Common myeloid progenitor, CD34-positive (primary cell): Measurements from ENCODE around the gene CD86.
A peak's percentile ranks its signal among the peaks of the same experiment; 100 is the strongest.

Experiments used
- CTCF ChIA-PET: fragments of 350-600 bp; sonication (Branson Sonifier 250); formaldehyde crosslinking; loops from one replicate; lab custom pipeline; 2021; ENCODE audit warnings: antibody characterized with exemption; lab: Charles Lee
- POLR2A ChIA-PET: fragments of 350-600 bp; sonication (Branson Sonifier 250); formaldehyde crosslinking; loops from one replicate; lab custom pipeline; 2021; ENCODE audit warnings: antibody characterized with exemption; lab: Charles Lee
- DNase-seq, 3 donors: peaks; one replicate each; pipeline versions ENCODE4 v3.0.0 to v3.0.0-alpha.2; 2013
- H3K27ac ChIP-seq, 2 experiments: 1 replicate in 1 of 2; 2 replicates in 1 of 2; pipeline ENCODE4 v1.7.0; 2013; ENCODE audit warnings: inconsistent platforms in 2 of 2, low read length in 2 of 2, mild to moderate bottlenecking in 2 of 2, low read depth in 1 of 2, moderate library complexity in 1 of 2; ENCODE audit not compliant: severe bottlenecking in 2 of 2, insufficient read depth in 1 of 2, poor library complexity in 1 of 2
- H3K27me3 ChIP-seq, 5 experiments: replicated peaks in 2 of 5; 1 replicate in 3 of 5; 2 replicates in 2 of 5; pipeline versions ENCODE4 v1.6.1 to v1.7.0; 2013; ENCODE audit warnings: low read length in 4 of 5, mild to moderate bottlenecking in 2 of 5, moderate library complexity in 2 of 5, inconsistent platforms in 1 of 5; ENCODE audit not compliant: insufficient read depth in 5 of 5, control insufficient read depth in 4 of 5
- H3K36me3 ChIP-seq, 4 experiments: 1 replicate in 2 of 4; 2 replicates in 2 of 4; pipeline versions ENCODE4 v1.6.1 to v1.7.0; 2013; ENCODE audit warnings: low read length in 3 of 4, control low read depth in 1 of 4, mild to moderate bottlenecking in 1 of 4; ENCODE audit not compliant: control insufficient read depth in 4 of 4, insufficient read depth in 4 of 4
- H3K4me1 ChIP-seq, 4 experiments: 1 replicate in 3 of 4; 2 replicates in 1 of 4; pipeline versions ENCODE4 v1.6.1 to v1.7.1; 2013; ENCODE audit warnings: low read length in 3 of 4, mild to moderate bottlenecking in 3 of 4, control low read depth in 1 of 4, inconsistent platforms in 1 of 4, moderate library complexity in 1 of 4; ENCODE audit not compliant: control insufficient read depth in 4 of 4, insufficient read depth in 4 of 4; ENCODE audit errors: control extremely low read depth in 1 of 4
- H3K4me3 ChIP-seq, 7 experiments: 1 replicate in 4 of 7; 2 replicates in 3 of 7; pipeline versions ENCODE4 v1.5.1 to v1.7.0; 2013; ENCODE audit warnings: mild to moderate bottlenecking in 7 of 7, low read length in 6 of 7, moderate library complexity in 6 of 7, inconsistent platforms in 2 of 7, low read depth in 2 of 7, control low read depth in 1 of 7; ENCODE audit not compliant: insufficient read depth in 4 of 7, control insufficient read depth in 1 of 7; ENCODE audit errors: extremely low read depth in 1 of 7
- H3K9me3 ChIP-seq, 5 experiments: 1 replicate in 4 of 5; 2 replicates in 1 of 5; pipeline versions ENCODE4 v1.6.1 to v1.7.1; 2013; ENCODE audit warnings: low read length in 4 of 5, mild to moderate bottlenecking in 2 of 5, inconsistent platforms in 1 of 5, low read depth in 1 of 5, moderate library complexity in 1 of 5; ENCODE audit not compliant: control insufficient read depth in 4 of 5, insufficient read depth in 2 of 5; ENCODE audit errors: control extremely low read depth in 1 of 5
- WGBS: methylation state at CpG from one replicate; pipeline ENCODE4 v1.1.5; 2013; ENCODE audit not compliant: insufficient coverage; 5-methylcytosine and 5-hydroxymethylcytosine counted together

The CD86 gene

DNA sequence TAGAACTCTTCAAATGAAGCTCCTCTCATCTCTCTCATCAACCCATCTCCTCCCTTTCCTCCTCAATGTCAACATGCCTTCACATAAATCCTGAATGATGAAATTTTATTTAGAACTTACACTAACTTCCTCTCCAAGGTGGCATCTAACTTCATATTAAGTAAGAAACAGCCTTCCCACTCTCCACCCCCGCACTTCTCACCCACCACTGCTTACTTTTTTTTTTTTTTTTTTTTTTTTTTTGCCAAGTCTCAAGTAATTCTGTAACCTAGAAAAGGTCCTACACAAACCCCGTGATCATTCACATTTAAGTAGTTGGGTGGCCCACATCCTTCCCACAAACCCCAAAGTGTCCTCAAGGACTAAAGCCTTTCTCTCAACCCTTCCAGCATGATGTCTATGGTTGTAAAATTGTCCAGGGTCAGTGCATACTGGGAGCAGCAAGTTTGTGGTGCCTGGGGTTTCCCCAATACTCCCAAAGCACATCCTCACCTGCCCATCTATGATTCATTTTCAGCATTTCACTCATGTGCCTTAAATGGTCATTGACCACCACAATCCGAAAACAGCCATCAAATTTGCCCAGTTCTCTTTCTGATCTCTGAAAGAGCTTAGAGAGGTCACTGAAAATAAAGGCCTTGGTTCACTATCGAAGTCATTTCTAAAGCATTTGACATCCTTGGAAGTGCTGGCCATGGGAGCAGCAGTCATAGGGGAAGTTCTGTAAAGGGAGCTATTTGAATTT lies 47.2 kb downstream of the CD86 start:
- peak in 2 of 3 donors; percentile 26 to 34 for DNase-seq
- H3K9me3 ChIP-seq = no peaks in the 10 kb centered on the region
- ChIA-PET POLR2A (no interaction called here), CTCF (interaction anchor here (0.5 to 14.5 kb wide), 20 partner anchors 8 to 960 kb away, joined by 3 to 202 read pairs (median 3); partner anchors contain the start of gene FAM162A)
- WGBS = 100% methylated on average over 2 of the region's 4 CpGs
- H3K27me3 ChIP-seq = no peaks in the 10 kb centered on the region
- H3K4me3 ChIP-seq = no peak overlapping the region
- no peaks in the 10 kb centered on the region for H3K36me3 ChIP-seq
- H3K27ac ChIP-seq = no peak overlapping the region
- H3K4me1 ChIP-seq = peaks cover 0 to 7% (median 5%) of the 10 kb centered on the region in 4 experiments

DNA sequence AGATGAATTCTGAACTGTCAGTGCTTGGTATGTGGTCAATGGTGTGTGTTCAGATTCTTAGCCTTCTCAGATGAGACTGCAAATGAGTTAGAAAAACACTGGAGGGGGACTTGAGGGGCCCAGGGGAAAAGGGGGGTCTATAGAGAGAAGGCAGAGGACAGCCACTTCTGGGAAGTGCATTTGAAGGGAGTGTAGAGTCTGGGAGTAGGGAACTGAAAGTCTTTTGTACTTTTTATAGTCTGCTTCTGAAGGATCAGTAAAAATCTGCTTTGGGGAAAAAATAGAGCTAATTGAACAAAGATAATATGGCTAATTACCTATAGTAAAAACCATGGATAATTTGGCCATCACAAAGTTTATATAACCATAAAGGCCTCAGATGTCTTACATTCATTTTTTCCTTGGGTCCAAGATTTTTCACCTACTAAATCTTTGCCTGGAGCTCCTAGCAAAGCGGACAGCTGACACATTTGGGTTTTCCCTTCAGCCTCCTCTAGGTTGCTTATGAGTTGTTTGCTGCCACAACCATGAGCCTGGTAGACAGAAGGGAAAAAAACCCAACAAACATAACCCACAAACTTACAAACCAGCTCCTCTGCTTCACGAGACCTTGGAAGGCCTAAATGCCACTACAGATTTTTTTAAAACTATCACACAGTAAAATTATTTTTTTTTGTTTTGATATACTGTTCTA lies 48.8 kb downstream of the CD86 start:
- Histone ChIP-seq H3K4me3 (no peak overlapping the region), H3K36me3 (no peaks in the 10 kb centered on the region), H3K9me3 (no peaks in the 10 kb centered on the region), H3K27ac (no peak overlapping the region), H3K4me1 (peaks cover 0 to 7% (median 5%) of the 10 kb centered on the region in 4 experiments), H3K27me3 (no peaks in the 10 kb centered on the region)
- no peak for DNase-seq
- 100% methylated on average over 1 of the region's 2 CpGs for WGBS
- CTCF ChIA-PET = interaction anchor here (1.8 to 14.5 kb wide), 4 partner anchors 10 to 196 kb away, joined by 4 to 202 read pairs (median 13); no protein-coding TSS in a partner anchor
- POLR2A ChIA-PET = no interaction called here

DNA sequence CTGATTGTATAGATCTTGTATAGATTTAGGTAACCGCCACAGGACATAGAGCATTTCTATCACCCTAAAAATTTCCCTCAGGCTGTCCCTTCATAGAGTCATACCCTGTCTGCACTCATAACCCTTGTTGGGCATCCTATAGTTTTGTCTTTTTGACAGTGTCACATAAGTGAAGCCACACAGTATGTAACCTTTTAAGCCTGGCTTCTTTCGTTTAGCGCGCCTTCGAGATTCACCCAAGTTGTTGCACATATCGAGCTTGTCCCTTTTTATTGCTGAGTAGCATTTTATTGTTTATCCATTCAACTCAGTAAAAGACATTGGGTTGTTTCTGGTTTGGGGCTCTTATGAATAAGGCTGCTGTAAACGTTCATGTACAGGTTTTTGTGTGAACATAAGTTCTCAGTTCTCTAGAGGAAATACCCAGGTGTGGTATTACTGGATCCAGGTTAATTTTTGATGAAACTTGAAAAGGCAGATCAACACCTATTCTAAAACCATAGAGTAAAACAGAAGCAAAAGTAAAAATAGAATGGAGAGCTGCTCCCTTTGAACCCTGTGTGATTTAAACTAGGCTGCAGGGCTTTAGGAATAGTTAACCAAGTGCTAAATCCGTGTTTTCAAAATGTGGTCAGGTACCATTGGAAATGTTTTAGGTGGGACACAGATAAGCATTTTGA lies 49.5 kb downstream of the CD86 start:
- no peaks in the 10 kb centered on the region for H3K36me3 ChIP-seq
- WGBS = 100% methylated on average over 1 of the region's 8 CpGs
- no peak overlapping the region for H3K27ac ChIP-seq
- H3K9me3 ChIP-seq = no peaks in the 10 kb centered on the region
- H3K4me1 ChIP-seq = peaks cover 0 to 7% (median 5%) of the 10 kb centered on the region in 4 experiments
- no peak overlapping the region for H3K4me3 ChIP-seq
- no peaks in the 10 kb centered on the region for H3K27me3 ChIP-seq
- CTCF ChIA-PET = interaction anchor here (1.4 to 14.5 kb wide), 2 partner anchors 11 to 151 kb away, joined by 3 to 202 read pairs; no protein-coding TSS in a partner anchor
- DNase-seq = no peak
- POLR2A ChIA-PET = interaction anchor here (0.6 kb wide), 1 partner anchor 244 kb away, joined by 4 read pairs; no protein-coding TSS in a partner anchor

DNA sequence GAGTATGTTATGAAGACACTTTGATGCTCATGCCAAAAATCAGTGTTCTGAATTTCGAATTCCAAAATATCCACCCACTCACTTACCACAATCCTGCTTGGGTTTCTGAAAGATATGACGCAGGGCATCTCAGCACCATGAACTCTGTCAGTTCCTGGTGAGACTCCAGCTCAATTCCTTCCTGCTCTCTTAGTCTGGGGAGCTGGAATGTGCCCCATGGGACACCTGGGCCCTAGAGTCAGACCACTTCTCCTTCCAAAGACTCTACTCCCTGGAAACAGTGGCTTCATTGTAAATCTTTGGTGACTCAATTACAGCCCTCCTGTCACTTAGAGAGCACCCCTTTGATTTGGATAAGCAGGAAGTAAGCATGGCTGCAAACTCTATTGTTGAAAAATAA lies 50.5 kb downstream of the CD86 start:
- ChIA-PET POLR2A (interaction anchor here (0.6 kb wide), 1 partner anchor 379 kb away, joined by 4 read pairs; no protein-coding TSS in a partner anchor), CTCF (interaction anchor here (1.4 to 14.5 kb wide), 2 partner anchors 12 to 150 kb away, joined by 3 to 202 read pairs; no protein-coding TSS in a partner anchor)
- no peak for DNase-seq
- 93% methylated on average over 2 of the region's 2 CpGs for WGBS
- H3K27ac ChIP-seq = no peak overlapping the region
- peaks cover 0 to 7% (median 5%) of the 10 kb centered on the region in 4 experiments for H3K4me1 ChIP-seq
- H3K9me3 ChIP-seq = no peaks in the 10 kb centered on the region
- no peak overlapping the region for H3K4me3 ChIP-seq
- no peaks in the 10 kb centered on the region for H3K27me3 ChIP-seq
- H3K36me3 ChIP-seq = no peaks in the 10 kb centered on the region

DNA sequence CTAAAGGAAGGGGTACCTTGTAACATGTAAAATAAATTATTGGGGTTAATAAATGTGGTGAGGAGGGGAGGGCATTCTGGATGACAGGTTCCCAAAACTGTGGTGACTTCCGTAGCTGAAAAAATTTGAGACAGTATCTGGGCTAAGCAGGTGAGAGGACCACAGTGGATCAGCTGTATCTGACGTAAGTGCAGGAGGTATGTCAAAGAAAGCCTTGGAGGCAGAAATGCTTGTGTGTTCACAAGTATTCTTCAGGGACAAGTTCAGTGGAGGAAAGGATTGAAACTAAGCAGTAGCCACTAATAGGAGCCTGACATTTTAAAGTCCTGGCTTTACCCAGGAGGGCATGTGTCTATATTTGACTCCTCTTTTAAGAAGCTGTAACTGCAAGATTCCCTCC lies 52.0 kb downstream of the CD86 start:
- H3K4me1 ChIP-seq = peaks cover 0 to 8% (median 3%) of the 10 kb centered on the region in 4 experiments
- ChIA-PET POLR2A (no interaction called here), CTCF (interaction anchor here (14.5 kb wide), 1 partner anchor 148 kb away, joined by 202 read pairs; no protein-coding TSS in a partner anchor)
- H3K9me3 ChIP-seq = peaks cover 0 to 2% (median 0%) of the 10 kb centered on the region in 5 experiments
- no peak overlapping the region for H3K27ac ChIP-seq
- WGBS = 100% methylated on average over 2 of the region's 2 CpGs
- DNase-seq = no peak
- H3K36me3 ChIP-seq = no peaks in the 10 kb centered on the region
- H3K27me3 ChIP-seq = no peaks in the 10 kb centered on the region
- no peak overlapping the region for H3K4me3 ChIP-seq

DNA sequence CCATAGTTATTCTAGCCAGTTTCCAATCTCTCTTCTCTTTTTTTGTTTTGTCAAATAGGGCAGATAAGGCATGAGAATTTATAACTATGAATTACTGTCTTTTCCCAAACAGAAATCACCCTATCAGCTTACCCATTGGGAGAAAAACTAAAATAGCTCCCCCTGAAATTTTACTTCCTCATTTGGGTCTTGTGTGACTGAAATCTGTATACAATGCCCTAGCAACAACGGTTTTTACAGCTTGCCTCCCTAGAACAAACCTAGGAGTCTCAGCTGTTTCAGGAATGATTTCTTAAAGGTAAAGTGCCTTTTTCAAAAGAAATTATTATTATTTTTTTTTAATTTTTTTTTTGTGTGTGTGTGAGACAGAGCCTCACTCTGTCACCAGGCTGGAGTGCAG lies 56.8 kb downstream of the CD86 start:
- Histone ChIP-seq H3K27ac (no peak overlapping the region), H3K27me3 (no peaks in the 10 kb centered on the region), H3K4me1 (peaks cover 0 to 9% (median 4%) of the 10 kb centered on the region in 4 experiments), H3K4me3 (no peak overlapping the region), H3K9me3 (peaks cover 0 to 3% (median 0%) of the 10 kb centered on the region in 5 experiments), H3K36me3 (no peaks in the 10 kb centered on the region)
- ChIA-PET CTCF (interaction anchor here (1.1 to 14.5 kb wide), 4 partner anchors 9 to 447 kb away, joined by 3 to 202 read pairs (median 5); no protein-coding TSS in a partner anchor), POLR2A (no interaction called here)
- WGBS = no CpG with 5 or more reads among the region's 1 CpG
- DNase-seq = peak; percentile 14 to 74 (median 56)
